ENCODE measurements around the gene URM1. TPM values are rescaled to one million over a fixed set of nuclear protein-coding genes. Genes with fewer than 3 reads are reported as not detected.

Gene URM1
- polyA plus RNA-seq (2011; rRNA removed) (68.7 and 95.7 TPM in 2 replicates), polyA minus RNA-seq (2011; rRNA and poly(A)+ RNA removed) (33.4 and 58.1 TPM in 2 replicates)

GRCh38 chr9:128370752-128371629 is at the start of gene URM1:
Gene URM1 (plus strand): TSS chr9:128371374. CDS start chr9:128371381, 7 bp downstream.
- ChIA-PET POLR2A (interaction anchor here (0.6 to 1.5 kb wide), 4 partner anchors 9 to 1452 kb away, joined by 4 to 12 read pairs (median 8); no protein-coding TSS in a partner anchor), CTCF (interaction anchor here (0.7 to 4.4 kb wide), 9 partner anchors 9 to 128 kb away, joined by 3 to 22 read pairs (median 6); partner anchors contain the start of gene CERCAM)
- peak; percentile 29; the same call in 1 of the 2 replicates for TF ChIP-seq CTCF (IDR thresholded peaks at IDR 0.05; ENCODE audit: insufficient read depth, low read depth, low read length)
- H3K4me3 ChIP-seq (ENCODE audit: low read depth, low read length) = peak within 1 kb of the TSS; percentile 81
- peaks cover 6% of the 10 kb centered on the region for H3K36me3 ChIP-seq (ENCODE audit: control insufficient read depth, insufficient read depth, low read length)
- H3K27me3 ChIP-seq (ENCODE audit: control insufficient read depth, insufficient read depth, low read length) = no peaks in the 10 kb centered on the region
- DNase-seq (ENCODE audit: low read depth) = peak; percentile 88

DNA sequence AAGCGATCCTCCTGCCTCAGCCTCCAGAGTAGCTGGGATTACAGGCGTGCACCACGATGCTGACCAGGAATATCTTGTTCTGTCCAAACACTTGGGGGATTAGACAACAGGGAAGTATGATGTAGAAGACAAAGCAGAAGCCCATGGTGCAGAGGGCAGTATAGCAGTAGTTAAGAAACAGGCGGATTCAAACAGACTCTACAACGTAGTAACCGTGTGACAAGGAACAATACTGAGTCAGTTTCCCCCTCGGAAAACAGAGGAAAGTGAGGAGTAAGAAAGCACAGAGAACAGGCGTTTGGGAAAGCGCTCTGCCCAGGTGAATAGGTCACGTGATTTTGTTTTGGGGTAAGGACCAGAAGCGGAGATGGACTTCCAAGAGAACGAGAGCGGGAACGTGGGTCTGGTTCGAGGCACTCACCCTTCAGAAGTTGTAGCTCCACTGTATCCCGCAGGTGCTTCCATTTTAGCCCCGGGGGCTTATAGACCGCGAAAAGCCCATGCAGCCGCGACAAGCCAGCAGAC is 49.2 kb upstream of the URM1 start:
- ChIA-PET CTCF (interaction anchor here (0.5 to 1.2 kb wide), 3 partner anchors 25 to 153 kb away, joined by 3 read pairs; no protein-coding TSS in a partner anchor), POLR2A (no interaction called here)
- peak overlapping the region; percentile 64 for H3K4me3 ChIP-seq (ENCODE audit: low read depth, low read length)
- peaks cover 6% of the 10 kb centered on the region for H3K36me3 ChIP-seq (ENCODE audit: control insufficient read depth, insufficient read depth, low read length)
- no peaks in the 10 kb centered on the region for H3K27me3 ChIP-seq (ENCODE audit: control insufficient read depth, insufficient read depth, low read length)
- no peak for TF ChIP-seq CTCF (IDR thresholded peaks at IDR 0.05; ENCODE audit: insufficient read depth, low read depth, low read length)
- DNase-seq (ENCODE audit: low read depth) = no peak

GRCh38 chr9:128322404-128323211 is 48.6 kb upstream of the URM1 start, which contains the start of the genes COQ4 and TRUB2:
Gene COQ4 (plus strand): TSS chr9:128322839. CDS start chr9:128322859, 20 bp downstream.
Gene TRUB2 (minus strand): TSS chr9:128322447. CDS start chr9:128322408, 39 bp downstream.
- ChIA-PET CTCF (interaction anchor here (1.0 kb wide), 1 partner anchor 24 kb away, joined by 3 read pairs; no protein-coding TSS in a partner anchor), POLR2A (no interaction called here)
- DNase-seq (ENCODE audit: low read depth) = peak; percentile 73
- Histone ChIP-seq H3K36me3 (ENCODE audit: control insufficient read depth, insufficient read depth, low read length) (peaks cover 5% of the 10 kb centered on the region), H3K4me3 (ENCODE audit: low read depth, low read length) (peak within 1 kb of the TSS; percentile 64), H3K27me3 (ENCODE audit: control insufficient read depth, insufficient read depth, low read length) (no peaks in the 10 kb centered on the region)
- no peak for TF ChIP-seq CTCF (IDR thresholded peaks at IDR 0.05; ENCODE audit: insufficient read depth, low read depth, low read length)

DNA sequence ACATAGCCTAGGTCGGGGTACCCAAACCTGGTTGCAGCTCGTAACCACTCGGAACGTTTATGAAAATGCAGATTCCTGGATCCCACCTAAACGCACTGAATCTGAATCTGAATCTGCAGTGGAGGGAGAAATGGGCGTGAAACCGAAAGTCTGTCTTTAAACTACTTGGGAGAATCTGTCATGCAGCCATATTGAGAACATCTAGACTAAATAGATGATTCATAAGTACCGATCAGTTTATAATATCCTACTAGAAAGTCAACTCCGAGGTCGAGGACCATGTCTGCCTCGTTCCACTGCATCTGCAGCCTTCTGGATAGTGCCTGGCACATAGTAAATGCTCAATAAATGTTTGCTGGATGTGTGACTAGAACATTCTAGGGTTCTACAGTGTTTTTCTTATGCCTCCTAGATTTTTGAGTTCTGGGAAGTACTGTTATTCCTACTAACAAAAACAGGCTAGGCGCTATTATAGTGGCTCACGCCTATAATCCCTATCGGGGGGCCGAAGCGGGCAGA is 47.9 kb upstream of the URM1 start:
- Histone ChIP-seq H3K27me3 (ENCODE audit: control insufficient read depth, insufficient read depth, low read length) (no peaks in the 10 kb centered on the region), H3K36me3 (ENCODE audit: control insufficient read depth, insufficient read depth, low read length) (peaks cover 8% of the 10 kb centered on the region), H3K4me3 (ENCODE audit: low read depth, low read length) (peak overlapping the region; percentile 64)
- DNase-seq (ENCODE audit: low read depth) = no peak
- ChIA-PET POLR2A (no interaction called here), CTCF (interaction anchor here (0.9 kb wide), 1 partner anchor 26 kb away, joined by 3 read pairs; no protein-coding TSS in a partner anchor)
- TF ChIP-seq CTCF (IDR thresholded peaks at IDR 0.05; ENCODE audit: insufficient read depth, low read depth, low read length) = no peak
